GM12892 (cell line): ENCODE data around the gene PDE4B.

Experiments used
- POLR2A ChIP-seq: IDR thresholded peaks from 2 replicates; pipeline ENCODE4 v1.6.1; 2011; ENCODE audit warnings: low read depth, low read length, control low read depth
- POLR2AphosphoS5 ChIP-seq: IDR thresholded peaks from 2 replicates; pipeline ENCODE4 v1.6.1; 2011; ENCODE audit warnings: low read depth, low read length, control low read depth

GRCh38 chr1:66413838-66414175 lies 621.1 kb downstream of the PDE4B start:
- TF ChIP-seq POLR2A (no peak), POLR2AphosphoS5 (no peak)
